ENCODE results near the gene DNAJA3. TPM values are rescaled to one million over a fixed set of nuclear protein-coding genes. Genes with fewer than 3 reads are reported as not detected.

The DNAJA3 gene
- total and polyA plus RNA-seq, 2 of the 4 experiments (the other 2 are of a cell fraction), result 38.0 to 40.2 TPM

GRCh38 chr16:4402439-4403132 is 23.1 kb upstream of the DNAJA3 start:
- Histone ChIP-seq H3K14ac (replicated peaks; ENCODE audit: low read depth, low read length) (no peak overlapping the region), H3K79me1 (ENCODE audit: low read depth in 1 of 2, low read length in 2 of 2) (peaks cover 0 to 14% of the 10 kb centered on the region in 2 experiments; a peak in 1 of 4 replicates), H3K9me3 (ENCODE audit: control insufficient read depth, insufficient read depth, low read length) (no peaks in the 10 kb centered on the region), H3K4ac (ENCODE audit: low read depth, low read length) (peak overlapping the region; percentile 64; the same call in 1 of the 2 replicates), H2BK5ac (ENCODE audit: low read depth, low read length, poor library complexity, severe bottlenecking) (no peak overlapping the region), H3K4me1 (ENCODE audit: control insufficient read depth, insufficient read depth, low read length) (peaks cover 4% of the 10 kb centered on the region), H2AK9ac (replicated peaks; ENCODE audit: low read depth, low read length, poor library complexity) (peak overlapping the region; percentile 50), H3K56ac (ENCODE audit: extremely low read depth, insufficient read depth, low read length) (no peak overlapping the region), H3K4me2 (ENCODE audit: low read depth, low read length) (peak overlapping the region; percentile 9; the same call in 1 of the 2 replicates), H3K27me3 (ENCODE audit: control insufficient read depth, insufficient read depth, low read length) (no peaks in the 10 kb centered on the region), H3K27ac (ENCODE audit: insufficient read depth, low read length) (no peak overlapping the region), H2AK5ac (ENCODE audit: low read depth, low read length) (peak overlapping the region; percentile 76), H4K91ac (ENCODE audit: insufficient read depth, low read depth, low read length) (0 out of 2 replicates have a peak overlapping the region, but pooled peaks have one; percentile 39), H2BK20ac (ENCODE audit: low read depth, low read length) (no peak overlapping the region), H4K5ac (ENCODE audit: low read depth, low read length) (no peak overlapping the region), H4K20me1 (ENCODE audit: insufficient read depth, low read length) (peaks cover 16% of the 10 kb centered on the region), H3K9me1 (ENCODE audit: insufficient read depth, low read length) (peaks cover 3% of the 10 kb centered on the region), H3K23ac (ENCODE audit: low read depth, low read length) (no peak overlapping the region), H2AFZ (replicated peaks; ENCODE audit: low read length, poor library complexity) (peak overlapping the region; percentile 88), H3K4me3 (ENCODE audit: insufficient read depth, low read depth, low read length) (no peak overlapping the region), H3K36me3 (ENCODE audit: control insufficient read depth, insufficient read depth, low read length) (peaks cover 25% of the 10 kb centered on the region), H3K9ac (ENCODE audit: low read depth, low read length) (no peak overlapping the region), H3K18ac (ENCODE audit: low read depth, low read length) (no peak overlapping the region), H2BK120ac (ENCODE audit: low read depth, low read length) (no peak overlapping the region), H2BK15ac (ENCODE audit: low read depth, low read length) (no peak overlapping the region), H4K8ac (ENCODE audit: low read depth in 2 of 2, low read length in 2 of 2) (0 out of 4 replicates have a peak overlapping the region, but pooled peaks of 1 of the 2 experiments have one; percentile 6)
- DNase-seq (peak; percentile 62), ATAC-seq (ENCODE audit: low read depth) (peak; percentile 97)
- BruUV-seq (replicated peaks), result no TSS peak
- ChIA-PET POLR2A (ENCODE audit: unreplicated experiment) (no interaction called here), CTCF (interaction anchor here (0.6 to 2.0 kb wide), 21 partner anchors 8 to 213 kb away, joined by 3 to 13 read pairs (median 4); partner anchors contain the start of genes PAM16 and TFAP4)
- in situ Hi-C loops (cut with MboI; ENCODE audit: low sequenced_read_pairs), result no loop called here
- dilution Hi-C loops (cut with HindIII; ENCODE audit: low sequenced_read_pairs, unreplicated experiment), result no loop called here
- WGBS, 2 experiments (ENCODE audit: extremely low coverage in 2 of 2, insufficient read length in 1 of 2), result 51% methylated on average over 10 of the region's 29 CpGs; no CpG with 5 or more reads in 1 of the 2 experiments
- intact Hi-C loops (cut with micrococcal nuclease), result loop anchor here (1.0 to 5.0 kb wide), 3 partner anchors 43 to 130 kb away; partner anchors contain the start of gene TFAP4
- TF ChIP-seq BHLHE40 (IDR thresholded peaks at IDR 0.05; ENCODE audit: low read depth, low read length) (no peak), CHD1 (IDR thresholded peaks at IDR 0.05; ENCODE audit: low read depth, low read length) (no peak), MAFK (IDR thresholded peaks at IDR 0.05; ENCODE audit: low read depth, low read length) (no peak), POLR2A (IDR thresholded peaks at IDR 0.05; ENCODE audit: low read depth, low read length) (peak; percentile 44; the same call in 1 of the 2 replicates), RAD21 (IDR thresholded peaks at IDR 0.05; ENCODE audit: low read length) (peak; percentile 95), MXI1 (IDR thresholded peaks at IDR 0.05; ENCODE audit: borderline replicate concordance, low read depth, low read length) (peak; percentile 42; the same call in 1 of the 2 replicates), MAZ (IDR thresholded peaks at IDR 0.05; ENCODE audit: borderline replicate concordance, low read depth, low read length) (peak; percentile 64), RCOR1 (IDR thresholded peaks at IDR 0.05; ENCODE audit: insufficient replicate concordance, low read length) (no peak), SMC3 (IDR thresholded peaks at IDR 0.05; ENCODE audit: low read depth, low read length) (peak; percentile 83), NFE2L2 (IDR thresholded peaks at IDR 0.05; ENCODE audit: low read depth, low read length) (no peak), FOS (IDR thresholded peaks at IDR 0.05; ENCODE audit: low read depth, low read length) (no peak)
- TF ChIP-seq, protein P1, sequence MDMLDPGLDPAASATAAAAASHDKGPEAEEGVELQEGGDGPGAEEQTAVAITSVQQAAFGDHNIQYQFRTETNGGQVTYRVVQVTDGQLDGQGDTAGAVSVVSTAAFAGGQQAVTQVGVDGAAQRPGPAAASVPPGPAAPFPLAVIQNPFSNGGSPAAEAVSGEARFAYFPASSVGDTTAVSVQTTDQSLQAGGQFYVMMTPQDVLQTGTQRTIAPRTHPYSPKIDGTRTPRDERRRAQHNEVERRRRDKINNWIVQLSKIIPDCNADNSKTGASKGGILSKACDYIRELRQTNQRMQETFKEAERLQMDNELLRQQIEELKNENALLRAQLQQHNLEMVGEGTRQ (IDR thresholded peaks at IDR 0.05; ENCODE audit: low read depth, low read length), result no peak
- TF ChIP-seq, protein P2, sequence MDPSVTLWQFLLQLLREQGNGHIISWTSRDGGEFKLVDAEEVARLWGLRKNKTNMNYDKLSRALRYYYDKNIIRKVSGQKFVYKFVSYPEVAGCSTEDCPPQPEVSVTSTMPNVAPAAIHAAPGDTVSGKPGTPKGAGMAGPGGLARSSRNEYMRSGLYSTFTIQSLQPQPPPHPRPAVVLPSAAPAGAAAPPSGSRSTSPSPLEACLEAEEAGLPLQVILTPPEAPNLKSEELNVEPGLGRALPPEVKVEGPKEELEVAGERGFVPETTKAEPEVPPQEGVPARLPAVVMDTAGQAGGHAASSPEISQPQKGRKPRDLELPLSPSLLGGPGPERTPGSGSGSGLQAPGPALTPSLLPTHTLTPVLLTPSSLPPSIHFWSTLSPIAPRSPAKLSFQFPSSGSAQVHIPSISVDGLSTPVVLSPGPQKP (IDR thresholded peaks at IDR 0.05; ENCODE audit: borderline replicate concordance, low read depth, low read length), result no peak
- TF ChIP-seq, protein P3, sequence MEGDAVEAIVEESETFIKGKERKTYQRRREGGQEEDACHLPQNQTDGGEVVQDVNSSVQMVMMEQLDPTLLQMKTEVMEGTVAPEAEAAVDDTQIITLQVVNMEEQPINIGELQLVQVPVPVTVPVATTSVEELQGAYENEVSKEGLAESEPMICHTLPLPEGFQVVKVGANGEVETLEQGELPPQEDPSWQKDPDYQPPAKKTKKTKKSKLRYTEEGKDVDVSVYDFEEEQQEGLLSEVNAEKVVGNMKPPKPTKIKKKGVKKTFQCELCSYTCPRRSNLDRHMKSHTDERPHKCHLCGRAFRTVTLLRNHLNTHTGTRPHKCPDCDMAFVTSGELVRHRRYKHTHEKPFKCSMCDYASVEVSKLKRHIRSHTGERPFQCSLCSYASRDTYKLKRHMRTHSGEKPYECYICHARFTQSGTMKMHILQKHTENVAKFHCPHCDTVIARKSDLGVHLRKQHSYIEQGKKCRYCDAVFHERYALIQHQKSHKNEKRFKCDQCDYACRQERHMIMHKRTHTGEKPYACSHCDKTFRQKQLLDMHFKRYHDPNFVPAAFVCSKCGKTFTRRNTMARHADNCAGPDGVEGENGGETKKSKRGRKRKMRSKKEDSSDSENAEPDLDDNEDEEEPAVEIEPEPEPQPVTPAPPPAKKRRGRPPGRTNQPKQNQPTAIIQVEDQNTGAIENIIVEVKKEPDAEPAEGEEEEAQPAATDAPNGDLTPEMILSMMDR (conservative IDR thresholded peaks at IDR 0.05; ENCODE audit: low read depth, low read length), result peak; percentile 80
